GDM1 (cell line): ENCODE results near the gene FIBP.

Experiments used
- DNase-seq: peaks from one replicate; lab custom pipeline; 2025; lab: John Stamatoyannopoulos, UW

Gene FIBP

DNA sequence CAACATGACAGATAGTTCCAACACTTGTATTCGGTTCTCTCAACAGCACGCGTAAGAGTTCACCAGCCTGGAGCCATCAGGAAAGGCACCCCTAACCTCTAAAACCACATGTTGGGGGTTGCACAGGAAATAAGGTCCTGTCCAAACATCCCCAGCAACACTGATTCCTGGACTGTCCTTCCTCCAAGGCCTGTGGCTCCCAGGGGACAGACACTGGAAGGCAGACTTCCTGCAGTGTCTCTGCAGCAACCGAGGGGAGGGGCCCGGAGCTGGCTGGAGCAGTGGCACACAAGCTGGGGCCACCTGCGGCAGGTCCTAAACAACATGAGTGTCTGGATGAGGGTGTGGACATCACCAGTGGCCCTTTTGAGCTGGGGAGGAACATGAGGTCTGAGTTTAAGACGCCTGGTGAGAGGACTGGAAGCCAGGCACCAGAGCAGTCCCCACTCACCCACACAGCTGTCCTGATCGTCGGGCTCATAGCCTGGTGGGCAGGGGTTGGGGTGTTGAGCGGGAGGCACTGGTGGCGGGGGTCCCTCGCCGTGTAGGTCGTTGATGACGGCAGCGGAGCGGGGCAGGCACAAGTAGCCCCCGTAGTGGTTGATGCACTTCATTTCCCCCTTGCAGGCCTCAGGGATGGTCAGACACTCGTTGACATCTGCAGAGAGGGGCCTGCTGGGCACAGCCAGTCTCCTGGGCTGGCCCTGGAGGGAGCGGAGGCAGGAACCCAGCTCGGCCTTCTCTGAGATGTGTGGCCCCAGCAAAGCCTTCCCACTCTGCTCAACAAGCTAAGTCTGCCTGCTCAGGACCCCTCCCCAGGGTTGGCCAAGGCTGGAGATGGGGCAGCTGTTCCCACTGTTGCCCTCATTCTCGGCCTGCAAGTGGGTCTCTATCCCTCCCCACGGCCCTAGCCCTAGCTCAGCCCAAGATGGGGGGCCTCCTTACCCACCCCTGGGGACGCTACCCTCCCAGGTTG lies 17.3 kb downstream of the FIBP start:
- peak; percentile 57 for DNase-seq

DNA sequence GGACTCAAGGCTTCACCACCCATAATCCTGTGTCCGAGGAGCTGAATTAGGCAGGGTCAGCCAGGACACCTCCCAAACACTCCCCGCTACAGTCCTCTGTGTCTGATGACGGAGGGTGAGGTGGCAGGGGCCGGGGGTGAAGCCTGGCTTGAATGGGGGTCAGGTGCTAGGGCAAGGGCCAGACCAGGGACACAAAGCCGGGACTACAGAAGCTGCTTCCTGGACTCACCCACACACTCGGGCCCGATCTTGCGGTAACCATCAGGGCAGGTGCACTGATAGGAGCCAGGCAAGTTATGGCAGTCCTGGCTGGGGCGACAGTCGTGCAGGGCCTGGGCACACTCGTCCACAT lies 18.0 kb downstream of the FIBP start:
- no peak for DNase-seq

DNA sequence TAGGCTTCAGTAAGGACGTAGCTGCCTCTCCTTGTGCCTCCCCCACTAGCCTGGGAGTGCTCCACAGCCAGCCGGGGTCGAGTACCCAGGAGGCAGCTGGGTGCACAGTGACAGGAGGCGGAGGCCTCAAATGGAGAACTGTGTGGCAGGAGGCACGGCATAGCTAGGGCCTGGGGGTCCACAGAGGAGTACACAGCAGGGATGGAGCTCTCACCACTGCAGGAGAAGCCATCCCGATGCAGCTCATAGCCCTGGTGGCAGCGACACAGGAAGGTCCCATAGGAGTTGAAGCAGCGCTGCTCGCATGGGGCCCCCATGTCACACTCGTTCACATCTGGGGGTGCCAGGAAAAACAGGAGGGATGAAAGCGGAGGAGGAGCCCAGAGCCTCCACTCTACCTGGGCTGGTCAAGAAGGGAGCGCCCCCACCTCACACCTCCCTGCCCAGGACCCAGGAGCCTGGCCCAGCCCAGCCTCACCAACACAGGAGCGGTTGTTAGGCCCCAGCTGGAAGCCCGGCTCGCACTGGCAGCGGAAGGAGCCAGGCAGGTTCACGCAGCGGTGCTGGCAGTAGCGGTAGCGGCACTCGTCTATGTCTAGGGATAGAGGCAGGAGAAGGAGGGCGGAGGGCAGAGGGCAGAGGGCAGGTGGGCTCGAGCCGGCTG lies 18.5 kb downstream of the FIBP start:
- DNase-seq: no peak

DNA sequence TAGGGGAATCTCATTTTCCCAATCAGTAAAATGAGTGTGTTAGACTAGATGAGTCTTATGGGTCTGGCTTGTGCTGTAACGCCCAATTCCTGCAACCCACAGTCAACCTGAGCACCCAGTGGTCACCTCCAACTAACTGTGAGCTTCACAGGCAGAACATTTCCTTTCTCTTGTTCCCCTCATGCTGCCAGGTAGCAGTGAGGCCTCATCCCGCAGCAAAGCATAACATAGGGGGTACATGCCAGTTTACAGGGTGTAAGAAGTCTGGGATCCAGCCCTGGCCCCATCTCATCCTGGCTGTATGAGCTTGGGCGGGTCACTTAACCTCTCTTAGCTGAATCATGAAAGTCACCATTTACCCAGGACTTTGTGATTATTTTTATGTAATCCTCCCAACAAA lies 19.4 kb downstream of the FIBP start:
- DNase-seq: no peak

DNA sequence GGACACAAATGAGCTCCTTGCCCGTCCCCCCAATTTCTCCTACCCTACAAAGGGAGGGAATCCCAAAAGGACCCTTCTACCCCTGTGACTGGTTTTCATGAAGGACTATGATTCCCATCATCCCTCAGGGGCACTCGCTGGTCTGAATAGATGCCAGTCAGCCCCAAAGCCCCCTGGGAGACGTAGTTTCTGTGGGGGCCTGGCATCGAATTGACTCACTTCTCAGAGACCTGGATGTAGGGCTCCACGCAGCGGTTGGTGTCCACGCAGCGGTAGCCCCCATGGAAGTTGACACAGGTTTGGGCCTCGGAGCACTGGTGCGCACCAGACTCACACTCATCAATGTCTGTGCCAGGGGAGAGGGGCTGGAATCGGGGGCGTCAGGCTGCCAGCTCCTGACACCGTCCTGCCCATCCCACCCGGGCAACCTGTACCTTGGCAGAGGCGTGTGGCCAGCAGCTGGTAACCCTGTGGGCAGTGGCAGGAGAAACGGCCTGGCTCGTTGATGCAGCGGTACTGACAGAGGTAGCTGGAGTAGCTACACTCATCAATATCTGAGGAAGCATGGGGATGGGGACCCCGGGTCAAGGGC lies 20.1 kb downstream of the FIBP start:
- no peak for DNase-seq

DNA sequence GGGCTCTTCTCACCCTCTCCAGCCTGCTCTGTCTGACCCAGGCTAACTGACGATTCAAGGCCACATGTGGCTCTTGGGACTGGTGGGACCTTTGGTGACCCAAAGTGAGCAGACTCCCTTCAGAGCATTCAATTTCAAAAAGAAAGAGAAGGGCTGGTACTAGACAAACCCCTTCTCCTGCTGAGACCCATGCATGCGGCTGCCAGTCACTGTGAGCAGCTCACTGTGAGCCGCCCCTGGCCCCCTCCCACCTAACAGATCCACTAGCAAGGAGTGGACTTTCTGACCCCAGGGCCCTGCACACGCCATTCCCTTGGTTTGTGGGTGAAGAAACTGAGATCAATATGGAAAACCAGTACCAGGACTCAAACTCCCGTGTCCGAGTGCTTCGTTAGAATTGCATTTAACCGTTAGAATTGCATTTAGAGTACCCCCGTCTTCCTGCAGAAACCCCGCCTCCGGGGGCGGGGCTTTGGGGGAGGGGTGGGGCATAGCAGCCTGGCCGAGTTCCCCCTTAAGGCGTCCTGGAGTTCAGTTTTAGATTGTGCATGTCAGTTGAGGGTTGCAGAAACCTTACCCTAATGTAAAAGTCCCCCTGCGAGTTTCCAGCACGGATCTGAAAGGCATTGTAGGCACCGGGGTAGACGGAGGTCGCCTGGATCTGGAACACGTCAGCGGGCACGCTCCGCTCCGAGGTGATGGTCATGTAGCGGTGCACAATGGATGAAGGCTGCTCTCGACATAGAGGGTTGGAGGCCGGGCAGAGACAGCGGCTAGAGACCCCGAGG lies 20.8 kb downstream of the FIBP start:
- no peak for DNase-seq

DNA sequence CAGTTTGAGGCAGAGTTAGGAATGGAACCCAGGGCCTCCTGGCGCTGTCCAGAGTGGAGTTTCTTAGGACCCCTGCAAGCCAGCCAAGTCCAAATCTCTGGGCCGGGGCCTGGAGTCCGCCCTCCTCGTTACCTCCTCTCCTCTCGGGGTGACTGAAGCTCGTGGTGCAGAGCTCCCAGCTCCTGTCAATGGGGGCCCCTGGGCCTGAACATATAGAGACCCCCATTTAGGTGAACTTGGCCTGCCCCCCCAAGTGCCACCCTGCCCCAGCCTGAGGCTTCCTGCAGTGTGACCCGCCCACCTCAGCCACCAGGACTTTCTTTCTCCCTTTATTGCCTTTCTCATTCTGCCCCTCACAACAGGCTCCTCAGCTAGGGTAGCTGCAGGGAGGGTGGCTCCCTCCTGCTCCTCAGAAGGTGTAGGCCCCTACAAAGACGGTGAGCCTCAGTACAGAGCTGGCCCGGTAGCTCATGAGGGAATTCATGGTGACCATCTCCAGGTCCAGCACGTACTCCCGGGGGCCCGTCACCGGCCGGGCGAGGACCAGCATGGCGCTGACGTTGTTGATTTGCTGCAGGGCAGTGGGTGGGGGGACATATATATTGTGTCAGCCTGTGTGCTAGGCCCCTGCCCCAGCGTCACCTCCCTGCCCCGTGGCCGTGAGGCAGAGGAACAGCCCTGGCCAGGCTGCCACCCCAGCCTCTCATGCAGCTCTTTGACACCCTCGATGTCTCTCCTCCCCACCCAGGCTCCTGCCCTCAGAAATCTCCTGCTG lies 21.6 kb downstream of the FIBP start:
- no peak for DNase-seq

DNA sequence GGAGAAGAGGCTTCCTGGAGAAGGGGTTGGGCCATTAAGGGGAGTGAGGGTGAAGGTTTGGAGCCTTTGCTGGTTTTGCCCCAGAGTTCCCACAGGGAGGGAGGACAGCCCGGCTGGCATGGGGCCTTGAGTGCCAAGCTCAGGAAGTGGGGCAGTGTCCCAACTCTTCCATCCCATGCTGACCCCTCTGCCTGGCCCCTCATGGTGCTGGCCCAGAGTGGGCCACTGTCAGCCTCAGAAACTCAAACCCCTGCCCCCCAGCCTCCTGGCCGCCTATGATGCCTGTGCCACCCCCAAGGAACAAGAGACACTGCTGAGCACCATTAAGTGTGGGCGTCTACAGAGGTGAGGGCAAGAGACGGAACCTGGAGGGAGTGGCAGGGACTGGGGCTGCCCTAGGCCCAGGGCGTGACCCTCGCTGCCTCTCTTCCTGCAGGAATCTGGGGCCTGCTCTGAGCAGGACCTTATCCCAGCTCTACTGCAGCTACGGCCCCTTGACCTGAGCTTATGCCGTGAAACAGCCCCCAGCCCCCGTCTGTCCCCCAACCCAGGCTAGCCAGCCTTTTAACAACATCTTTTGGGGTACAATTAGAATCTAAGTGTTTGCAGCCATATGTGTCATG lies 22.6 kb downstream of the FIBP start:
- no peak for DNase-seq

DNA sequence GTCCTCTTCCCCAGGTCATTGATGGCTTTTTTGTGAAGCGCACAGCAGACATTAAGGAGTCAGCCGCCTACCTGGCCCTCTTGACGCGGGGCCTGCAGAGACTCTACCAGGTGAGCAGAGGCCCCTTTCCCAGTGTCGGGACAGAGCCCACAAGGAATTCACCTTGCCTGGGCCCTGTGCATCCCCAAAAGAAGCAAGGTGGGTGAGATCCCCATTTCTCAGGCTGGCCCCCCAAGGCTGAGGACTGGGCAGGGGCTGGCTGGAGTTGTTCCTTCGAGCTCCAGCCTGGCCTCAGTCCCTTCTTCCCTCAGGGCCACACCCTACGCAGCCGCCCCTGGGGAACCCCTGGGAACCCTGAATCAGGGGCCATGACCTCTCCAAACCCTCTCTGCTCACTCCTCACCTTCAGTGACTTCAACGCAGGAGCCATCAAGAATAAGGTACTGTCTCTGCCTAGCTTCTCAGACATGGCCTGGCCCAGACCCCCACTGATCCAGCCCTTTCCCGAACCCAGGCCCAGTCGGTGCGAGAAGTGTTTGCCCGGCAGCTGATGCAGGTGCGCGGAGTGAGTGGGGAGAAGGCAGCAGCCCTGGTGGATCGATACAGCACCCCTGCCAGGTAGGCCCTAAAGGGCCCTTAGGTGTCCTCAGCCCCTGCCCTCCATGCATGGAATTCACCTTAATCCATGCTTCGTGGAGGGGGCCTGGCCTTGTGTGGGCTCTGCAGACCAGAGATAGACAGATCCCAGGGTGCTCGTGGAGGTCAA lies 23.4 kb downstream of the FIBP start:
- DNase-seq: no peak

DNA sequence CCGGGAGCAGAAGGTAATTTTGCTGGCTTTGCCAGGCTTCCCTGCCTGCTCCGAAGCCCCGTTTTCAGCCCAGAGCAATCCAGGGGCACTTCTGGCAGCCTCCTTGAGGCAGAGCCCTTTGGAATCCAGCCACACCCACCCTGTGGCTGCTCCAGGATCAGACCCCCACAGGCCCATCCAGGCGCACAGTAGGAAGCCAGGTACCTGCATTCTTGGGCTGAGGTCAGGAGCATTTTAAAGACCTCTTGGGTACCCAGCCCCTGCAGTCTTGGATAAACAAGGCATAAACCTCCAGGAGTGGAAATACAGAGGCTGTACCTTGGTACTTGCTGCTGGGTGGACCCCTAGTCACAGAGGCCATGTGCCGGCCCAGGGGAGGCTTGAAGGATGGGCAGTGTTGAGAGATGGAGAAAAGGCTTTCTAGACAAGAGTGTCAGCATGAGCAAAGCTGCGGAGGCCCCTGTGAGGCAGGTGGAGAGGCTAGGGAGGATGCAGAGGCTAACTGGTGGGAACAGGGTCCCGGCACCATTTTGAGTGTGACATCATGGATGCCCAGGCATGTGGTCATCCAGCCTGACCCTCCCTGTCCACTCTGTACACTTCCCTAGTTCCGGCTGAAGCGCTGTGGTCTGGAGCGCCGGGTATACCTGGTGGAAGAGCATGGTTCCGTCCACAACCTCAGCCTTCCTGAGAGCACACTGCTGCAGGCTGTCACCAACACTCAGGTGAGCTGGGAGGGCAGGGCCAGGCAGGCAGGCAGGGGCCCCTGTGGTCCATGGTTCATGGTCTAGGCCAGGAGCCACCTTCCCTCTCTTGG lies 24.2 kb downstream of the FIBP start:
- no peak for DNase-seq

DNA sequence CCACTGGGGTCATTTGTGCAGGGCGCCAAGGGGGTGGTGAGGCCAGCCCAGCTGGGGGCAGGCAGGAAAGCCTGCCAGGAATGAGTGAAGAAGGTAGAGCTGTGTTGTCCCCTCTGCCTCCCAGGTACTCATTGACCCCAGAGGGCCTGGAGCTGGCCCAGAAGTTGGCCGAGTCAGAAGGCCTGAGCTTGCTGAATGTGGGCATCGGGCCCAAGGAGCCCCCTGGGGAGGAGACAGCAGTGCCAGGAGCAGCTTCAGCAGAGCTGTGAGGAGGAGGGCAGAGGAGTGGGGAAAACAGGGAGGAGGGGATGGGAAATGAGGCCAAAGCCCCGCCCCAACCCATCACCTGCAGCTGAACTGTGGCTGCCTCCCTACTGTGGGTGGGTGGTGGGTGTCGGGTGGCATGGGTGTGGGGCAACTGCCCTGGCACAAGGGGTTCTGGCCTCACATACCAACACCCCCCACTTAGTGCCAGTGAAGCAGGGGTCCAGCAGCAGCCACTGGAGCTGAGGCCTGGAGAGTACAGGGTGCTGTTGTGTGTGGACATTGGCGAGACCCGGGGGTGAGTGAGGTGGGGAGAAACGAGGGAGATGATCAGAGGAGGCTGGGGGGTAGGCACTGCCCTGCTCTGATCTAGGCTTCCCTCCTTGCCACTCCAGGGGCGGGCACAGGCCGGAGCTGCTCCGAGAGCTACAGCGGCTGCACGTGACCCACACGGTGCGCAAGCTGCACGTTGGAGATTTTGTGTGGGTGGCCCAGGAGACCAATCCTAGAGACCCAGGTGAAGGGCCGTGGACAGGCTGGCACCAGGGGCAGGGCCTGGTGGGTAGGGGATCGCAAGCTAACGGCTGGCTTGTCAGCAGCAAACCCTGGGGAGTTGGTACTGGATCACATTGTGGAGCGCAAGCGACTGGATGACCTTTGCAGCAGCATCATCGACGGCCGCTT lies 25.1 kb downstream of the FIBP start:
- DNase-seq: no peak

DNA sequence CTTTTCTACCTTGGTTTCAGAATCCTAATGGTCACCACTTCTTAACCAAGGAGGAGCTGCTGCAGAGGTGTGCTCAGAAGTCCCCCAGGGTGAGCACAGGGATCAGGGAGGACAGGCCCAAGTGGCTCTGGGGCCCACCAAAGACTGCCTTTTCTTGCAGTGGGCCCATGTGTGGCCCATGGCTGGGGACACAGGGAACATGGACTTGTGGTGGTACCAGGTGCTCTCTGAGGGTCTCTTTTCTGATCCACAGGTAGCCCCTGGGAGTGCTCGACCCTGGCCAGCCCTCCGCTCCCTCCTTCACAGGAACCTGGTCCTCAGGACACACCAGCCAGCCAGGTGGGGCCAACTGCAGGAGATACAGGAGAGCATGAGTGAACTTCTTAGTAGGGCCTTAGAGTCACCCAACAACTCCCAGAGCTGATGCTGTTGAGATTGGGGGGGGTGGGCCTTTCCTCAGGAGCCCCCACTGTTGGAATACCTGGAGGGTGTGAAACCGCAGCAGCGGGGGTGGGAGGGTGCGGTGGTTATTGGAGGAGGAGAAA lies 26.0 kb downstream of the FIBP start:
- no peak for DNase-seq

DNA sequence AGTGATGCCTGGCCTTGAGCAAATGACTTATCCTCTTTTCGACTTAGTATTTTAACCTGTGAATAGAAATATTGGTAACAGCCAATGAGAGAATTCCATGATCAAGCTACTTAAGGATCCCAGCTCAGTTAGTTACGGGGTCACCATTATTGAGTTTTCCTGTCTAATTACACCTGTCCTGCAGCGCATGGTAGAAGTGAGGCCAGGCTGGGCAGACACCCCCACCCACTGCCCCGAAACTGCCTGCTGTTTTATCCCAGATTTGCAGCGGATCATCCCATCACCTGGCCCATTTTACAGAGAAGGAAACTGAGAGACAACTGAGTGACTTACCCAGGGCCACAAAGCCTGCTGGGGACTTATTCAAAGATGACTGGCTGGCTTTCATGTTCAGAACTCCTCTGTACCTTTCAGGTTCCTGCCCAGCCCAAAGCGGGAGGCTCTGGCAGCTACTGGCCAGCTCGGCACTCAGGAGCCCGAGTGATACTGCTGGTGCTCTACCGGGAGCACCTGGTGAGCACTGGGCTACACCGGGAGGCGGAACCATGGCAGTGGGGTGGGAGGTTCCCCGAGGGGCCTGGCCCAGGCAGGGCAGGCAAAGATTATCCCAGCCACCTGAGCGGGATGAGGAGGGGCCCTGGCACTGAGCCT lies 26.6 kb downstream of the FIBP start:
- DNase-seq: no peak

DNA sequence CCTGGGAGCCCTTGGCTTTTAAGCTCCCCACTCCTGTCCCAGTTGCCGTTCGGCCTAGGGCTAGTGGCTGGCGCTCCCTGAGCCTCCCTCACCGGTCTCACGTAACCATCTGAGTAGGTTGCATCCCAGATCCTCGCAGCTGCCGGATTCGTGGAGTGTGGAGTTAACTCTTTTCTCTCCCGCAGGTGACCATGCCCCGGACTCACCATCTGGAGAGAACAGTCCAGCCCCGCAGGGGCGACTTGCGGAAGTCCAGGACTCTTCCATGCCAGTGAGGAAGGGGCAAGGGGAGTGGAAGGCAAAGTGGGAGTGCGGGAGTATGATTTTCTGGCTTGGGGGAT lies 27.1 kb downstream of the FIBP start:
- DNase-seq: no peak

DNA sequence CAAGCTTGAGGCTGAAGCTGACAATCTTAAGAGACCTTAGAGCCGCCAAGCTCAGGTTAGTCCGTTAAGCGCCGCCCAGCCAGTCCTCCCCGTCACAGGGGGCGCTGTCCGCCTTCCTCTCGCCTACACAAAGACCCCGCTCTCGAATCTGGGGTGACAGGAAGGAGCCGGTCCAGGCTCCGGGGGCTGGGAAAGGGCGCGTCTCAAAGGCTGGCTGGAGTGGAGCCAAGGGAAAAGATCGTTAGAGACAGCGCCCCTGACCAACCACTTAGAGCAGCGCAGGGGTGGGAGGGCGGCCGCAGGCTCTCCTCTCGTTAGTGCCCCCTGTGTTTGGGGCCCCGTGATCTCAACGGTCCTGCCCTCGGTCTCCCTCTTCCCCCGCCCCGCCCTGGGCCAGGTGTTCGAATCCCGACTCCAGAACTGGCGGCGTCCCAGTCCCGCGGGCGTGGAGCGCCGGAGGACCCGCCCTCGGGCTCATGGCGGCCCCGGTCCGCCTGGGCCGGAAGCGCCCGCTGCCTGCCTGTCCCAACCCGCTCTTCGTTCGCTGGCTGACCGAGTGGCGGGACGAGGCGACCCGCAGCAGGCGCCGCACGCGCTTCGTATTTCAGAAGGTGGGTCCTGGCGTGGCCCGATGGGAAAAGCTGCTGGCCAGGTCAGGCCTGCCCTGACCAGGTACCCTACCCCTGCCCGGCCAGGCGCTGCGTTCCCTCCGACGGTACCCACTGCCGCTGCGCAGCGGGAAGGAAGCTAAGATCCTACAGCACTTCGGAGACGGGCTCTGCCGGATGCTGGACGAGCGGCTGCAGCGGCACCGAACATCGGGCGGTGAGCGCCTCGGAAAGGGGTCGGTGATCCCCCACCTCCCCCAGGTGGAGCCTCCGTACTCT lies 27.8 kb downstream of the FIBP start, which contains the start of gene MUS81:
Gene MUS81, plus strand, starts transcription at position 156 of the 887 bp plus-strand sequence. Its CDS starts 321 bp downstream, at position 477.
- DNase-seq: peak; percentile 95

DNA sequence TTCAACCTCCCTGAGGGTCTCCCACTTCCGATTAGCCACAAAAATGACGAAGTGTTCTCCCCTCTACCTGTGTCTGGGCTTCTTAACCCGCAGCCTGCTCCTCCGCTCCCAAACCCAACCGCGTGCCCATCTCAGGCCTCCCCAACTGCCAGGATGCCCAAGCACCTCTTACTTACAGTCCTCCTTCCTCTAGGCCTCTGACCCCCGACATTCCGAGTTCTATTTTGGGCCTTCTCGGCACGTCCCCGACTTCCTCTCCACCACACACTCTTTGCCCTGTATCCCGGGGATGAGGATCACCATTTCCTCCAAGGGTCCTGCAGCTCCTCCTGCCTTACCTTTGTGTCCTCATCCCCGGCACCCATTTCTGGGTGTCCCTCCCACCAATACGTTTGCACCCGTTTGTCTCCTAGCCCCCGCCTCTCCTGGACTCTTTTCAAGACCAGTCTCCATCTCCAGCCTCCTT lies 28.4 kb downstream of the FIBP start:
- DNase-seq: no peak
